Measurements from ENCODE around the gene BRIP1.

The BRIP1 gene

GRCh38 chr17:61700252-61700651, 163.1 kb downstream of the BRIP1 start:
- DNase-seq (ENCODE audit: insufficient read length) (no peak), FAIRE-seq (no peak)
- no peak for TF ChIP-seq POLR2A (IDR thresholded peaks at IDR 0.05; ENCODE audit: low read depth, low read length)
- no peak for TF ChIP-seq POLR2AphosphoS5 (IDR thresholded peaks at IDR 0.05; ENCODE audit: low read depth, low read length)
- TF ChIP-seq TAF1 (IDR thresholded peaks at IDR 0.05; ENCODE audit: borderline replicate concordance, low read depth, low read length), result no peak

DNA sequence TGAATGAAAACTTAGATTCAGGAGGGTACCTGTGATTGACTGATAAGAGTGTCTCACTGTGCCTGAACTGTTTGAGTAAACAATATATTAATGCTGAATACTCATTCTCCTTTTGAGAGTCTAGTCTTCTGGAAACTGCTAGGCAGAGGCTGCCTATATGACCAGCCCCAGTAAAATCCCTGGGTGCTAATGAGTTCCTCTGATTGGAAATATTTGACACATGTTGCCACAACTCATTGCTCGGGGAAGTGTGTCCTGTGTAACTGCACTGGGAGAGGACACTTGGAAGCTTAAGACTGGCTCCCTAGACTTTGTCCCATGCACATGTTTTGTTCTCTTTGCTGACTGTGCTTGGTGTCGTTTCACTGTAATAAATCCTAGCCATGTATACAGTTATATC, 163.6 kb downstream of the BRIP1 start:
- FAIRE-seq (no peak), DNase-seq (ENCODE audit: insufficient read length) (no peak)
- no peak for TF ChIP-seq TAF1 (IDR thresholded peaks at IDR 0.05; ENCODE audit: borderline replicate concordance, low read depth, low read length)

- no peak for TF ChIP-seq POLR2A (IDR thresholded peaks at IDR 0.05; ENCODE audit: low read depth, low read length)
- TF ChIP-seq TAF1 (IDR thresholded peaks at IDR 0.05; ENCODE audit: borderline replicate concordance, low read depth, low read length), result no peak
- TF ChIP-seq POLR2AphosphoS5 (IDR thresholded peaks at IDR 0.05; ENCODE audit: low read depth, low read length), result no peak
- FAIRE-seq, result no peak
- DNase-seq (ENCODE audit: insufficient read length), result no peak
Measured at GRCh38 chr17:61699032-61699431, 164.3 kb downstream of the BRIP1 start.

GRCh38 chr17:61698244-61698643, 165.1 kb downstream of the BRIP1 start:
- TF ChIP-seq POLR2AphosphoS5 (IDR thresholded peaks at IDR 0.05; ENCODE audit: low read depth, low read length) (no peak), POLR2A (IDR thresholded peaks at IDR 0.05; ENCODE audit: low read depth, low read length) (no peak), TAF1 (IDR thresholded peaks at IDR 0.05; ENCODE audit: borderline replicate concordance, low read depth, low read length) (no peak)
- DNase-seq (ENCODE audit: insufficient read length) (no peak), FAIRE-seq (no peak)

DNA sequence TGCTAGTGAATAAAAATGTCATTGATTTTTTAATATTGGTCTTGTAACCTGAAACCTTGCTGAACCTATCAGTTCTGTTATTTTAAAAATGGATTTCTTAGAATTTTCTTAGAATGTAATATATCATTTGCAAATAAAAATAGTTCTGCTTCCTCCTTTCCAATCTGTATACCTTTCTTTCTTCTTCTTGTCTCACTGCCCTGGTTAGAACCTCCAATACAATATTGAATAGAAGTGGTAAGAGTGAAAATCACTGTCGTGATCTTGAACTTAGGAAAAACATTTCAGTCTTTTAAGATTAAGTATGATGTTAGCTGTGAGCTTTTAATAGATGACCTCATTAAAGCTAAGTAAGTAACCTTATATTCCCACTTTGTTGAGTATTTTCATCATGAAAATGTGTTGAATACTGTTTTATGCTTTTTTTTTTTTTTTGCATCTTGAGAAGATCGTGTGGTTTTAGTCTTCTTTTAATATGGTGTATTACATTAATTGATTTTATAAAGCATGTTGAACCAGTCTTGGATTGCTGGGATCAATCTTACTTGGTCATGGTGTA, 167.5 kb downstream of the BRIP1 start:
- DNase-seq (ENCODE audit: insufficient read length) (no peak), FAIRE-seq (no peak)
- TF ChIP-seq POLR2A (IDR thresholded peaks at IDR 0.05; ENCODE audit: low read depth, low read length), result no peak
- no peak for TF ChIP-seq POLR2AphosphoS5 (IDR thresholded peaks at IDR 0.05; ENCODE audit: low read depth, low read length)
- TF ChIP-seq TAF1 (IDR thresholded peaks at IDR 0.05; ENCODE audit: borderline replicate concordance, low read depth, low read length), result no peak

DNA sequence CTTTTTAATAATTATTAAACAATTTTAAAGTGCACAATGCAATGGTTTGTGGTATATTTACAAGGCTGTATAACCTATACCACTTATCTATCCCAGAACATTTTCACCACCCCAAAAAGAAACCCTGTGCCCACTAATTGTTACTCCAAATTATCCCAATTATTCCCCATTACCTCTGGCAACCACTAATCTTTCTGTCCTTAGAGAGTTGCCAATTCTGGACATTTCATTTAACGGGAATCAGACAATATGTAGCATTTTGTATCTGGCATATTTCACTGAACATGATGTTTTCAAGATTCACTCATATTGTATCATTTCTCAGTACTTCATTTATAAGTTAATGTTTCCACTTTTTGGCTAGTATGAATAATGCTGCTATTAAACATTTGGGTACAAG, 169.2 kb downstream of the BRIP1 start:
- DNase-seq (ENCODE audit: insufficient read length), result no peak
- no peak for FAIRE-seq

DNA sequence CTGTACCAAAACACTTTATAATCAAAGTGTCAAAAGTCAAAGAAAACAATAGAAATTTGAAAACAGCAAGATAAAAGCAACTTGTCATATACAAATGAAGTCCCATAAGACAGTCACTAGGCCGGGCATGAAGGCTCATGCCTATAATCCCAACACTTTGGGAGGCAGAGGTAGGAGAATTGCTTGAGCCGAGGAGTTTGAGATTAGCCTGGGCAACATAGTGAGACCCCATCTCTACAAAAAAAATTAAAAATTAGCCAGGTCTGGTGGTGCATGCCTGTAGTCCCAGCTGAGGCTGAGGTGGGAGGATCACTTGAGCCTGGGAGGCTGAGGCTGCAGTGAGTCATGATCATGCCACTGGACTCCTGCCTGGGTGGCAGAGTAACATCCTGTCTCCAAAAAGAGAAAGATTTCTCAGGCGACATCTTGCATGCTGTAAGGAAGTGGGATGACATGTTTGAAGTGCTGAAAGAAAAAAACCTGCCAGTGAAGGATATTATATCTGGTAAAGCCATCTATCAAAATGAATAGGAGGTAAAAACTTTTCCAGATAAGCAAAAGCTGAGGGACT, 173.6 kb downstream of the BRIP1 start:
- DNase-seq (ENCODE audit: insufficient read length) (no peak), FAIRE-seq (no peak)
- no peak for TF ChIP-seq POLR2AphosphoS5 (IDR thresholded peaks at IDR 0.05; ENCODE audit: low read depth, low read length)

More for the DNA sequence above, 169.2 kb downstream of the BRIP1 start:
- TF ChIP-seq POLR2AphosphoS5 (IDR thresholded peaks at IDR 0.05; ENCODE audit: low read depth, low read length) (no peak), POLR2A (IDR thresholded peaks at IDR 0.05; ENCODE audit: low read depth, low read length) (no peak), TAF1 (IDR thresholded peaks at IDR 0.05; ENCODE audit: borderline replicate concordance, low read depth, low read length) (no peak)

DNA sequence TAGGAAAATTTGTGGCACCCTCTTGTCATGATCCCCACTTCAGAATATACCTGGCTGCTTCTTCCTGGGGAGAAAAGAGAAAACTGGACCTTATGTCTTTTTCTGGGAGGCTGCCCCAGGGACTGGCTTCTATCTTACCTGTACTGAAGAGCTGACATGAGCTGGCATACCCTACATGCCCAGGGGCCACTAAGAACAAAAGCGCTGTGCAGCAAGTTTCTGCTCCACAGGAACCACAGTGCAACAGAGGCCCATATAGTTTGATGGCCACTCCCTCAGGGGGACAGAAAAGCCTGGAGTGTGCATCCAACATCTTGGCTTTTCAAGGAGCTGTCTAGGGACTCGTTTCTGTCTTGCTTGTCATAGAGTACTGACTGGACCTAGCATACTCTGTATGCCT, 175.6 kb downstream of the BRIP1 start:
- DNase-seq (ENCODE audit: insufficient read length) (no peak), FAIRE-seq (no peak)
- no peak for TF ChIP-seq TAF1 (IDR thresholded peaks at IDR 0.05; ENCODE audit: borderline replicate concordance, low read depth, low read length)

DNA sequence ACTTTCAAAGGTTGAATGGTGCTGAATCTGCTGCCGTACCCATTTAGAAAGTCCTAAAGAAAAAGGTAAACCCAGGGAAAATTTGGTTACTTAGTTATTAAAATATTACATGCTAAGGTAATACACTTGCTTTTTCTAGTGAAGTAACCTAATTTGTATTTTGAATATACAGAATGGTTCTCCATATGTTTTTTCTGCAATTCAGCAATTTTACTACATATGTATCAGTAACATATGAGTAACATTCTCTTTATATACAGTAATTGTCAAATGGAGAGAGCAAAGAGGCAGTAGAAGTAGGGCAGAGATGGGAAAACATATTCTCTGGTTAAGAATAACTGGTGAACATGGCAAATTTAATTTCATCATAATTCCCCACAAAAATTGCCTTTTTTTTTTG, 177.2 kb downstream of the BRIP1 start:
- DNase-seq (ENCODE audit: insufficient read length) (no peak), FAIRE-seq (no peak)
- TF ChIP-seq POLR2A (IDR thresholded peaks at IDR 0.05; ENCODE audit: low read depth, low read length), result no peak
- no peak for TF ChIP-seq TAF1 (IDR thresholded peaks at IDR 0.05; ENCODE audit: borderline replicate concordance, low read depth, low read length)
- no peak for TF ChIP-seq POLR2AphosphoS5 (IDR thresholded peaks at IDR 0.05; ENCODE audit: low read depth, low read length)

DNA sequence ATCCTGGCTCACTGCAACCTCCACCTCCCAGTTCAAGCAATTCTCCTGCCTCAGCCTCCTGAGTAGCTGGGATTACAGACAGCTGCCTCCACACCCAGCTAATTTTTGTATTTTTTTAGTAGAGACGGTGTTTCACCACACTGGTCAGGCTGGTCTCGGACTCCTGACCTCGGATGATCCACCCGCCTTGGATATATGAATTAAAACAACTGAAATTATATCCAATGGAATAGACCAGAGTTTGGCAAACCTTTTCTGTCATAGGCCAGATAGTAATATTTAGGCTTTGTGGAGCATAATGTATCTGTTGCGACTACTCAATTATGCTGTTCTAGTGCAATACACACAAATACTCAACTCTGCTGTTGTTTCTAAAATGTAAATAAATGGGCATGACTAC, 178.5 kb downstream of the BRIP1 start:
- no peak for FAIRE-seq
- no peak for DNase-seq (ENCODE audit: insufficient read length)
- no peak for TF ChIP-seq POLR2AphosphoS5 (IDR thresholded peaks at IDR 0.05; ENCODE audit: low read depth, low read length)
- TF ChIP-seq POLR2A (IDR thresholded peaks at IDR 0.05; ENCODE audit: low read depth, low read length), result no peak
- TF ChIP-seq TAF1 (IDR thresholded peaks at IDR 0.05; ENCODE audit: borderline replicate concordance, low read depth, low read length), result no peak

DNA sequence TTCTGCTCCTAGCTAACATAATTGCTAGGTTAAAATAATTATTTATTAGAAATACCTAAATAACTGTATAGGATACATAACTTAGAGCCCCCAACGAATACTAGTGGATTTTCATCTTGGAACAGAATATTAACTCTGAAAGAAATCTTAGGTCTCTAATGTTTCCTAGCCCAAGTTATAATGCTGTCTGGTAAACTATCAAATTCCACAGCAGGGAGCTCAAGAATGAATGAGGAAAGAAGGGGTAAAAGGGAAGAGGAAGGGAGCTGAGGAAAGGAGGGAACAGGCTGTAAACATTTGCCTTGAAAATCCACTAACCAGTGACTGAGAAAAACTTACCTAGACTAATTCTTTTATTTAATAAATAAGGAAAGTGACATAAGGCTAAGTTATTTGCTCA, 179.2 kb downstream of the BRIP1 start:
- TF ChIP-seq POLR2AphosphoS5 (IDR thresholded peaks at IDR 0.05; ENCODE audit: low read depth, low read length) (no peak), POLR2A (IDR thresholded peaks at IDR 0.05; ENCODE audit: low read depth, low read length) (no peak), TAF1 (IDR thresholded peaks at IDR 0.05; ENCODE audit: borderline replicate concordance, low read depth, low read length) (no peak)
- no peak for DNase-seq (ENCODE audit: insufficient read length)
- FAIRE-seq, result no peak

GRCh38 chr17:61683466-61683865, 179.9 kb downstream of the BRIP1 start:
- FAIRE-seq, result no peak
- TF ChIP-seq POLR2AphosphoS5 (IDR thresholded peaks at IDR 0.05; ENCODE audit: low read depth, low read length), result no peak
- no peak for TF ChIP-seq TAF1 (IDR thresholded peaks at IDR 0.05; ENCODE audit: borderline replicate concordance, low read depth, low read length)
- no peak for TF ChIP-seq POLR2A (IDR thresholded peaks at IDR 0.05; ENCODE audit: low read depth, low read length)
- DNase-seq (ENCODE audit: insufficient read length), result no peak

GRCh38 chr17:61680921-61681320, 182.4 kb downstream of the BRIP1 start:
- no peak for FAIRE-seq
- TF ChIP-seq POLR2A (IDR thresholded peaks at IDR 0.05; ENCODE audit: low read depth, low read length), result no peak
- no peak for TF ChIP-seq POLR2AphosphoS5 (IDR thresholded peaks at IDR 0.05; ENCODE audit: low read depth, low read length)
- no peak for TF ChIP-seq TAF1 (IDR thresholded peaks at IDR 0.05; ENCODE audit: borderline replicate concordance, low read depth, low read length)
- no peak for DNase-seq (ENCODE audit: insufficient read length)
